GM18520 (cell line): ENCODE results near the gene EXOSC3.
"Not testable (repeated sequence)": the region's sequence is repeated elsewhere in the genome, so short reads cannot be mapped to it uniquely, and the experiment has no call there.

Experiments used
- ATAC-seq: cut with Tn5 transposase; IDR thresholded peaks from one replicate; pipeline ENCODE4 v1.9.1; 2021; ENCODE audit not compliant: unreplicated experiment

Gene EXOSC3

DNA sequence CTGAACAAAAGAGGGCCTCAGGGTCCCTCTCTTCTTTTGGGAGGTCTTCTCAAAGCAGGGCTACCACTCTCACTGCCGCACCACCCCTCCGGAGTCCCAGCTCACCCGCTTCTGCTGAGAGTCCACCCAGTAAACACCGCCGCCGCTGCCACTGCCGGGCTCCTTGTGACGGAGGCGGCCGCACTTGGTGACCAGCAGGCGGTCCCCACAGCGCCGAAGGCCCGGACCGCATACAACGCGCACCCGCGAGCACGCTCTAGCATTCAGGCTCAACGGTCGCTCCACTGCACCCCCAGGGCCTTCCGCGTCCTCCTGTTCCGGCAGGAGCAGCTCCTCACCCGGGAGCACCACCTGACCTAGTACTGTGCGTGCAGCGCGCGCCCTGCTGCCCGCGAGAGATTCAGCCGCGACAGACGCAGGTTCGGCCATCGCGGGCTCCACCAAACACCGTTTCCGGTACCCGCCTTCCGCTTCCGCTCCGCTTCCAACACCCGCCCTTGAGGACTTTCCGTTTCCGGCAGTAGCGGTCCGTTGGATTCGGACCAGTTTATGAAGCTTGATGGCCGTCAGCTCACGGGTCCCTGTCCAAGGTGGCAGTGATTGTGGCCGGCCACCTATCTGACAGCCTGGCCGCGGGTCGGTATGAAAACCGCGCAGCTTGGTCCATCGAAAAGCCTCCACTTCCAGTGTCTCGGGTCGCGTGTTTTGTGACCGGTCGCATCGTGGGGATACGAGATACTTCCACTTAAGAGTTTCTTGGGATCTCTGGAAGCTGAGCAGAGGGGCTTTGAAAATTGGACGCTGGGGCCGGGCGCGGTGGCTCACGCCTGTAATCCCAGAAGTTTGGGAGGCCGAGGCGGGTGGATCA lies at the start of gene EXOSC3:
TSS of gene EXOSC3 (minus strand) at position 449 of the 868 bp plus-strand sequence. CDS start at position 429, 20 bp downstream.
- peak; percentile 85 for ATAC-seq

DNA sequence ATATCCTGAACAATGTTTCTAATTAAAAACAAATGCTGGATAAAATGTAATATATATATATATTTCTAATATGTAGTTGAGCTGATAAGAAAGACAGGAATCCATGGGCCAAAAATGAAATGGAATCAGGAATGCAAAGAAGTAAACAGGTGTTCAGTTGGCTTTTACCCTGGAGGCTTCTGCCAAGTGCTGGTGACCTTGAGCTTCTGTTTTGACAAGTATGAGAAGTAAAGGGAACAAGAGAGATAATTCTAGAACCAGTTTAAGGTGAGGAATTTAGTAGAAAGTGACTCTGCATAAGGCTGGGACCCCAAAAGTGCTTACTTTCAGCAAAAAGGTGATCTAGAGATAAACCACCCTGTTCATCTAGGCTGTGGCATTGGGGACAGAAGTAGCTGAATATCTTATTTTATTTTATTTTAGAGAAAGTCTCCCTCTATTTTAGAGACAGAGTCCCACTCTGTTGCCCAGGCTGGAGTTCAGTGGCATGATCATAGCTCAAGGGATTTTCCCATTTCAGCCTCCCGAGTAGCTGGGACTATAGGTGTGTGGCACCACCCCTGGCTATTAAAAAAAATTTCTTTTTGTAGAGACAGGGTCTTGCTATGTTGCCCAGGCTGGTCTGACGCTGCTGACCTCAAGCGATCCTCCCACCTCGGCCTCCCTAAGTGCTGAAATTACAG lies 42.8 kb upstream of the EXOSC3 start:
- no peak for ATAC-seq

DNA sequence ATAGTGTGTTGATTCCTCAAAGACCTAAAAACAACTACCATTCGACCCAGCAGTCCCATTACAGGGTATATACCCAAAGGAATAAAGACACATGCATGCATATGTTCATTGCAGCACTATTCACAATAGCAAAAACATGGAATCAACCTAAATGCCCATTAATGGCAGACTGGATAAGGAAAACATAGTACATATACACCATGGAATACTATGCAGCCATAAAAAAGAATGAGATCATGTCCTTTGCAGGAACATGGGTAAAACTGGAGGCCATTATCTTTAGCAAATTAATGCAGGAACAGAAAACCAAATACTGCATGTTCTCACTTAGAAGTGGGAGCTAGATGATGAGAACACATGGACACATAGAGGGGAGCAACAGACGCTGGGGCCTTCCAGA lies 40.3 kb upstream of the EXOSC3 start:
- not testable (repeated sequence) for ATAC-seq

DNA sequence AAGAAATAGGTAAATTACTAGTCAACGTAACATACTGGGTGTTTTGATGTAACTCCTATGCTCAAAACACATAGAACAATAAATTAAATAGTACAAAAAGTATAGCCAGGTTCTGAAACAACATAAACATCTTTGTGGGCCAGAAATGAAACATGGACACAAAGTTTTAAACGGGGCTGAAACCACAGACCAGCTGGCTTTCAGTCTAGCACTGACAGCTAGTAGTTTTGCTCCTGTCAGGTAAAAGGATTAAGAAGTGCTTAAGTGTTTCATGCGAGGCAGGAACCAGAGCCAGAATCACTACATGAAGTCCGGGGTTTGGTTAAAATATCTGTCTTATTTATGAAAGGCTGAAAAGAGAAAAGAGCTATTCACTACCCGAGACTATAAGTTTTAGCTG lies 35.3 kb upstream of the EXOSC3 start:
- no peak for ATAC-seq

DNA sequence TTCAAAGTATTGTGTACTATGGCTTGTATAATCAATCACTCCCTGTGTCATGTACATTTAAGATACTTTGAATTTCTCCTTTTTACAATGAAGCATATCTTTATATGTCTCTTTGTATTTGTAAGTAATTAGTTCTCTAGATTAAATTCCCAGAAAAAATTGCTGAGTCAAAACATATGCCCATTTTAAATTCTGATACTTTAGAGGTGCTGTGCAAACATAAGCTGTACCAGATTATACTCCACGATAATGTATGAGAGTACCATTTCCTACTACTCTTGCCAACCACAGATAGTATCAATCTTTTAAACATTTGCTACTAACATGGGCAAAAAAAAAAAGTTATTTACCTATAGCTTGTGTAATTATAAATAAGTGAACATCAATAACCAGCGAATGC lies 34.0 kb upstream of the EXOSC3 start:
- no peak for ATAC-seq

DNA sequence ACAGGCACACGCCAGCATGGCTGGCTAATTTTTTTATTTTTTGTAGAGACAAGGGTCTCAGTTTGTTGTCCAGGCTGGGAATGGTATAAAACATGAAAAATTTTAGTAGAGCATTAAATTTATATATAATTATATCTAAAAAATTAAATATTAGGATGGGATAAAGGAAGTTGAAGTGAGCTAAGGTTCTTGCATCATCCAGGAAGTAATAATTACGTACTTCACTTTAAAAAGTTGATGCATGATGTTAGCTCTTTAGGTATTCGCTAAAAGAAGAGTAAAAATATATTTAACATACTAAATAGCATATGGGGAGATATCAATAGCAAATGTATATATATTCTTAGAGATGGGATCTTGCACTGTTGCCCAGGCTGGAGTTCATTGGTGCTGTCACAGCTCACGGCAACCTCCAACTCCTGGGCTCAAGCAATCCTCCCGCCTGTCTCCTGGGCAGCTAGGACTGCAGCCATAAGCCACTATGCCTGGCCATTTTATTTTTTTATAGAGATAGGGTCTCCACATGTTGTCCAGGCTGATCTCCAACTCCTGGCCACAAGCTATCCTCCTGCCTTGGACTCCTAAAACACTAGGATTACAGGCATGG lies 28.0 kb upstream of the EXOSC3 start:
- no peak for ATAC-seq

DNA sequence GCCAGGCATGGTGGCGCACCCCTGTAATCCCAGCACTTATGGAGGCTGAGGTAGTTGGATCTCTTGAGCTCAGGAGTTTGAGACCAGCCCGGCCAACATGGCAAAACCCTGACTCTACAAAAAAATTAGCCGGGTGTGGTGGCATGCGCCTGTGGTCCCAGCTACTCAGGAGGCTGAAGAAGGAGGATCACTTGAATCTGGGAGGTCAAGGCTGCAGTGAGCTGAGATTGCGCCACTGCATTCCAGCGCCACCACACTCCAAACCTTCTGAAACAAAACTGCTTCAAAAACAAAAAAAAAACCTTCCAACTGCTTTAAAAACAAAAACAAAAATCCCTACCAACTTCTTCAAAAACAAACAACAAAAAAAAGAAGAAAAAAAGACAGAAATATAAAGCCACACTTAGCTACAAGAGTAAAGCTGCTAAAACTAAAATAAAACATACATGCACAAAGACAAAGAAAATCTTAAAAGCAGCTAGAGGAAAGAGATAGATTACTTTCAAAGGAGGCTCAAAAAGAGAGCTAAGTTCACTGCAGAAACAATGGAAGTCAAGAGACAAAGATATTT lies 27.1 kb upstream of the EXOSC3 start:
- ATAC-seq: no peak

DNA sequence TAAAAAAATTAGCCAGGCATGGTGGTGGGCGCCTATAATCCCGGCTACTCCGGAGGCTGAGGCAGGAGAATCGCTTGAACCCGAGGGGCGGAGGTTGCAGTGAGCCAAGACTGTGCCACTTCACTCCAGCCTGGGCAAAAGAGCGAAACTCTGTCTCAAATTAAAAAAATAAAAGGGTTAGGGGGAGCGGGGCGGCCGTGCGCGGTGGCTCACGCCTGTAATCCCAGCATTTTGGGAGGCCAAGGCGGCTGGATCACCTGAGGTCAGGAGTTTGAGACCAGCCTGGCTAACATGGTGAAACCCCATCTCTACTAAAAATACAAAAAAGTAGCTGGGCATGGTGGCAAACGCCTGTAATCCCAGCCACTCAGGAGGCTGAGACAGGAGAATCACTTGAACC lies 24.8 kb upstream of the EXOSC3 start:
- not testable (repeated sequence) for ATAC-seq

DNA sequence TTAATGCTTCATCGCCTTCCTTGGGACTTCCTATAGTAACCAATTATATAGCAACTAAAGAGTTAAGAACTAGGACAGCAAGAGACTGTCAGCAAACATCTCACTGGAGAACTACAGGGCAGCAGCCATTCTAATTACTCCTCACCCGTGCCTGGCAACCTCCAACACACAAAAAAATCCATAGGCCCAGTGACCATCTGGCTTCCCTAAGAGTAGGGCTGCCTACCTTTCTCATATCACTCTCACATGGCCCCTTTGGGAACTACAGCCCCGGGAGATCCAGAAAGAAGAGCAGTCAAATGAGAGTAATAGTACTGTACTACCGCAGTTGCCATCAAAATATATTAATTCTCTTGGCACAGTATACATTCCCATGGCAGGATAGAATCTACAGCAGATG lies 21.4 kb upstream of the EXOSC3 start:
- ATAC-seq: no peak

DNA sequence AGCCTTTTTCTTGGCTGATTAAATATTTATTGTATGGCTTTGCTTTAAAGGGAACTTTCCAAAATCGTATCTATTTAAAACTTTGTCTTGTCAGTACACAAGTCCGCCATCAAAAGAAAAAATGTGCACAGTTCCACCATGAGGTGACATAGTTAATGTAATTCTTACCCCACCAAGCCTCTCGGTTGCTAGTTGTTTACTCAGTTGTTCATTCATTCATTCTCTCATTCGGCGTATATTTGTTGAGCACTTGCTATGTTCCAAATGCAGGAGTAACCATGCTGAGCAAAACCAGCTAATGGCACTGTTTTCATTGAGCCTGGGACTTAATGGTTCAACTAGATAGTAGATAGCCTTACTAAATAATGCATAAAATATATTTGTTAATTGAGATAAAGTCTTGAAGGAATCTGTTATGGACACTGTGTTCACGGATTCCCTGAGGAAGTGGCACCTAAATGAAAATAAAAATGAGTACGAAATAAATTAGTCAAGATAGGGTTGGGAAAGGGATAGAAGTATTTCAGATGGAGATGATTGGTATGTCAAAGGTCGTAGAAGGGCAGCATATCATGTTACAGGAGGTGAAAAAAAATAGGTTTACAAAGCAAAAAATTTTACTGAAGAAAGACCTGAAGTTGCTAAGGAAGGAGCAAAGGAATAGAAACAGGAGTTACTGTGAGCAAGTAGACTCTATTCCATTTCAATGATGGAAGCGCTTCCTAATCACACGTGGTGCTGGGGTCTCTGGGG lies 17.3 kb upstream of the EXOSC3 start:
- ATAC-seq: no peak

DNA sequence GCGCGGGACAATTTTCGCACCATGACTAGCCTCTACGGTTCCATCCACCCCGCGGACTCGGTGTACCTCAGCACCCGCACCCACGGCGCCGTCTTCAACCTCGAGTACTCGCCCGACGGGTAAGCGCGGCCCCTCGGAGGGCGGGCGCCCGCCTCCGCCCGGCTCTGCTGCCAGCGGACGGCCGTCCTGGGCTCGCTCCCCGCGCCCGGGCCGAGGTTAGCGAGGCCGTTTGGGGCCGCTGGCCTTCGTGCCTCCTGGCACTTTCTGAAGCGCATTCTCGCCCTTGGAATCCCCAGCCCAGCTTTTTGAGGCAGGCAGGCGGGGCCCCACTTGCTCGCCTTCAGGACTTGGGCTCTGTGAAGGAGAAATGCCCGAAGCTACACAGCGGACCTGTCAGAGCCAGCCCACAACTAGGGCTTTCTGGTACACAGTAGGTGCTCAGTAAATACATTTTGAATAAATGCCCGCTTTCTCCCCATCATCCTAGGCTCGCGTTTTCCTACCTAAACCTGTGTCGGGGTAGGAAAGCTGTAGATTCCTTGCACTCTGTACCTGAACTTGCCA lies 16.5 kb upstream of the EXOSC3 start:
- peak; percentile 19 for ATAC-seq

DNA sequence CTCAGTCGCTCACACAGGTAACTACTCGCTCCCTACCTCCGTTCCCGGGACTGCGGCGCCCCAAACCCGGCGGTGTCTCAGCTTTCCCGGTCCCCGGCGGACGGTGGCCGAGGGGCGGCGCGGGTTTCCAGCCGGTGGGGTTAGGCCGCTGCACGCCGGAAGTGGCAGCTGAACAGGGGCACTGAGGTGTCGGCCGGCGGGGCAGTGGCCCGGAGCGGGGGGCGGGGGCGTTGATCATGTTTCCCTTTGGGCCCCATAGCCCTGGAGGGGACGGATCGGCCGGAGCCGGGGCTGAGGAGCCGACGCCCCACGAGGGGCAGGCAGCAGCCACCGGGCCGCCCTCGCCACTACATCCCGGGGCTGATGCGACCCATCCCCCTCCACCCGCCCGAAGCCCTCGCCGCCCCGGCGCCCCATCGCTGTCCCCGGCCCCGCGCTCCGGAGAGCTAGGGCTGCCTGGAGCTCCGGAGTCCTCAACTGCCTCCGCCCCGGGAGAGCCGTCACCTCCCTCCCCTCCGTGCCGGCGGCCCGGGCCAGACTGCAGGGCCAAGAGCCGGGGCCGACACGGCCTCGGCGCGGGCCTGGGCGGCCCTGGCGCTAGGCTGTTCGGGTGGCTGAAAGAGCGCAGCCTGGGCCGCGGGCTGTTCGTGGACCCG lies 15.9 kb upstream of the EXOSC3 start, which contains the start of gene DCAF10:
TSS of gene DCAF10 (plus strand) at position 167 of the 656 bp plus-strand sequence. CDS start at position 237, 70 bp downstream.
- ATAC-seq: peak; percentile 64

DNA sequence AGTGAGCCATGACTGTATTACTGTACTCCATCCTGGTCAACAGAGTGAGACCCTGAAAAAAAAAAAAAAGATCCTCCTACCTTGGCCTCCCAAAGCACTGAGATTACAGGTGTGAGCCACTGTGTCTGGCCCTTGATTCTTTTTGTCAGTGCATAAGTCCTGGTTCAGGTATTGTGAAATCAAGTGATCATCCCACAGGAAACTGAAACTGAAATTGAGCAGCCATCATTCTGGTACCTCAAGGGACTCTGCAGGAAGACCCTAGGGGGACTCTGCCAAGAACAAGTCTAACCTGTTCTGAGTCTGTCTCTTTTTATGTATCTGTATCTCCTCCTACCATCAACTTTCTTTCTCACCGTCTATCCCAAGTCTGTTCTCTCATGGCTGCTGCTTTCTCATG lies 13.8 kb upstream of the EXOSC3 start:
- ATAC-seq: no peak

DNA sequence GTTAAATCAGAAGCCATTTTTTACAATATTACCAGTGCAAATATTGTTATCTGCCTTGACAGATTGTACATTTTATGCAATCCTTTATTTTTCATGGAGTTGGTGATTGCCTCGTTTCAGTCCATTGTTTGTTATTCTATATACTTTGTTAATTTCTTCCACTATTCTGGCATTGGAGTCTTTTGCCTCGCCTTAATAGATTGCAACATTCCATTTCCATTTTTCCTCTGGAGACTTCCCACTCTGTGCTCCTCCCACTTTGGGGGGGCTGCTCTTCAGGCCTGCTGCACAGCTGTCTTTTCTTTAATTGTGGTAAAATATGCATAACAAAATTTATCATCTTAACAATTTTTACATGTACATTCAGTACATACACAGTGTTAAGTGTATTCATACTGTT lies 11.4 kb upstream of the EXOSC3 start:
- no peak for ATAC-seq

DNA sequence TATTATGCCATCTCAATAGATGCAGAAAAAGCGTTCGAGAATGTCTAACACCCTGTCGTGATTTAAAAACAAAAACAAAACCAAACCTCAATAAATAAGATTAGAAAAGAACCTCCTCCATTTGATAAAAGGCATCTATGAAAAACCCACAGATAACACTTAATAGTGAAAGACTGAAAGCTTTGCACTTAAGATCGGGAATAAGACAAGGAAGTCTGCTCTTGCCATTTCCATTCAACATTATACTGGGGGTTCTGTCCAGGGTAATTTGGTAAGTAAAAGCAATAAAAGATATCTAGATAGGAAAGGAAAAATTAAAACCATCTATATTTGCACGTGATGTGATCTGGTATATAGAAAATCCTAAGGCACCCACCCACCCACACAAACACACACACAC lies 7.3 kb upstream of the EXOSC3 start:
- ATAC-seq: no peak

DNA sequence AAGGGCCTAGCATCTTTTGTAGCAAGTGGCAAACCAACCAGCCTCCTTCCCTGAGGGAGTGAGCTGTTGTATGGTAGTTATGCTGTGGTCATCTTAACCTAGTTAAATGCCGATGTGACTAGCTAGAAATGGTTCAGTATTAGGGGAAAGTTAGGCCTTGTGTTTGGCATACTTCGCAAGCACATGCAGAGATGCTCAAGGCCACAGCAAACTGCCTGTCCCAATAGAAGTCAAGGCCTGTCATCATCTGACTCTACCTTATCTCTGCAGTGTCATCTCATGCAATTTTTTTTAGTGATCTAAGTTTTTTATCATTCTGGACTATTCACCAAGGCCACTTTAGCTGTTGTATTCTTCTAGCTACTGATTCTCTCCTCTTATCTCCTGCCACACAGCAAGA lies 5.2 kb upstream of the EXOSC3 start:
- ATAC-seq: no peak

DNA sequence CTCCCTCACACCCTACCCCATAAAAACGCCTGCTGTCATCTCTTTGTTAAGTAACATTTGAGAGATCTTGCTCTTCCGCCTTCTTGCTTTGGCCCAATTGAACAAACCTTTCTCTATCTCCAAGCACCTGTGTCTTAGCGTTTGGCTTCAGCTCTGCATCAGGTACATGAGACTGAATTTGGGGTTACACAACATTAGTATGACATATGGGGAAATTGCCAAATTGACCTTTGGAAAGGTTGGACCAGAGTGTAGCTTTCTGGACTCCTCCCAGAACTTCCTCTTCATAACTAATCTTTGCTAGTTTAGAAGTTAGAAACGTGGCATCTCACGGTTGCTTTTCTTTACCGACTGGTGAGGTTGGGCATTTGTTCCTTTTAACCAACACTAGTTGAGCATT lies 3.5 kb upstream of the EXOSC3 start:
- no peak for ATAC-seq

DNA sequence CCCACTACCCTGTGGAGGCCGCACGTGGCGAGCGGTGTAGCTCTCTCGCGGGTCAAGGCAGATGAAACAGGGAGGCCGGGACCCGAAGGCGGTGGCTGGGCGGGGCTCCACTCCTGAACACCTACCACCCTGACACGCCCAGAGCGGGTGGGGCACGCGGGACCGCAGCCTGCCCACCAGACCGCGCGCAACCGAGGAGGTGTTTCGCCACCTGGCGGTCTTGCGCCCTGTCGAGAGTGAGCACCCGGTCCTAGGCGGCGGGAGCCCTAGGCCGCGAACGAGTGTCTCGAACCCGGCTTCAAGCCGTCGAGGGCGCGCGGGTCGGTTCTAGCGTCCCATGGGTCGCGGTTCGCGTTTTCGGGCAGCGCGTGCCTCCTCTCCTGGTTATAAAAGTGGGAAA lies 2.2 kb upstream of the EXOSC3 start:
- ATAC-seq: no peak

DNA sequence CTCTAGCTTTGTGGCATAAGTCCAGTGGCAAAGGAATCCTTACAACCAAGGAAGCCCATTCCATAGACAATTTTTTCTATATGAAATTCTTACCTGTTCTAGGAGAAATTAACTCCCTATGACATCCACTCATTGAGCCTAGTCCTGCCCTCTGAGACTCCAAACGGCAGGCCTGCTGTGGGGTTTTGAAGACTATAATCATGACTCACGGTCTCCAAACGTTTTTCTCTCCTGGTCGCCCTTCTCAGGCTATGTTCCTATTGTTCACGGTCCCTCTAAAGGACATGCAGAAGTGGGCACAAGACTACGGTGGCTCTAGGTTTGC lies 611 bp downstream of the EXOSC3 start:
- ATAC-seq: no peak

DNA sequence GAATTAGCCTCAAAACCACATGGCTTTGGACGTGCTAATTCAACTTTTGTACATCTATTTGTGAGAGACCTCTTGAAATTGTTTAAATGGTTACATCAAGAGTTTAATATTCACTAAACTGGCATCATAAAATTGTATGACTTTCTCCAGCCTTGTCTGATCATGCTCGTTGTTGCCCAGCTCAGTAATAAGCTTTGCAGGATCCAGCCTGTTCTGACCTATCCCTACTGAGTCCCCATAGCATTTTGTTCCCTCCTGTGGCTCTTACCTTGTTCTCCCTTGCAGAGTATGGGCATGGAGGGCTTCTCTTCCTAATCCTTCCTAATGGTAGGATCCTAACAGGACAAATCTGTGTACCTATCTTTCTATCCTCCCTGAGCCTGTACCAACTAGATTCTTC lies 6.3 kb downstream of the EXOSC3 start:
- no peak for ATAC-seq
